ENCODE measurements around the gene EEF1G. TPM values are rescaled to one million over a fixed set of nuclear protein-coding genes. Genes with fewer than 3 reads are reported as not detected.

The EEF1G gene
- total RNA-seq, 1 experiment from 2014 or later, result 1,119 TPM

DNA sequence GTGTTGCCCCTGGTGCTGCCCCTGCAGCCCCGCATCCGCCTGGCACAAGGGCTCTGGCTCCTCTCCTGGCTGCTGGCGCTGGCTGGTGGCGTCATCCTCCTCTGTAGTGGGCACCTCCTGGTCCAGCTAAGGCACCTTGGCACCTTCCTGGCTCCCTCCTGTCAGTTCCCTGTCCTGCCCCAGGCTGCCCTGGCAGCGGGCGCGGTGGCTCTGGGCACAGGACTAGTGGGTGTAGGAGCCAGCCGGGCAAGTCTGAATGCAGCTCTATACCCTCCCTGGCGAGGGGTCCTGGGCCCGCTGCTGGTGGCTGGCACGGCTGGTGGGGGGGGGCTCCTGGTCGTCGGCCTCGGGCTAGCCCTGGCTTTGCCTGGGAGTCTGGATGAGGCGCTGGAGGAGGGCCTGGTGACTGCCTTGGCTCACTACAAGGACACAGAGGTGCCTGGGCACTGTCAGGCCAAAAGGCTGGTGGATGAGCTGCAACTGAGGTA lies 39.6 kb upstream of the EEF1G start:
- DNase-seq (ENCODE audit: low read depth, low spot score) (no peak), ATAC-seq (peak; percentile 14; the same call in 1 of the 2 replicates)
- H3K4me1 ChIP-seq (ENCODE audit: control insufficient read depth, insufficient read depth, low read length), result peaks cover 21% of the 10 kb centered on the region
- ChIA-PET POLR2A (no interaction called here), CTCF (interaction anchor here (0.7 kb wide), 1 partner anchor 189 kb away, joined by 3 read pairs; no protein-coding TSS in a partner anchor)
- H3K36me3 ChIP-seq (ENCODE audit: control insufficient read depth, insufficient read depth, low read length), result no peaks in the 10 kb centered on the region; the same call in 1 of the 2 replicates
- in situ Hi-C loops (cut with HindIII; ENCODE audit: low pct_unique_long_range_greater_than_20kb, low sequenced_read_pairs) (no loop called here), intact Hi-C loops (cut with micrococcal nuclease; ENCODE audit: unreplicated experiment) (no loop called here)
- no peaks in the 10 kb centered on the region for H3K9me3 ChIP-seq (ENCODE audit: control insufficient read depth, insufficient read depth, low read depth, low read length)
- no TSS peak for BruUV-seq (replicated peaks)
- H3K27me3 ChIP-seq (ENCODE audit: control insufficient read depth, insufficient read depth, low read length), result no peaks in the 10 kb centered on the region
- no peak overlapping the region; a peak in 1 of 4 replicates for H3K4me3 ChIP-seq (ENCODE audit: low read depth in 2 of 2, low read length in 2 of 2)
- peak overlapping the region; percentile 63 for H3K27ac ChIP-seq (ENCODE audit: low read length)
- TF ChIP-seq TCF7L2 (IDR thresholded peaks at IDR 0.05; ENCODE audit: low read depth, low read length) (no peak), POLR2AphosphoS5 (IDR thresholded peaks at IDR 0.05; ENCODE audit: low read depth, low read length) (no peak), SIN3A (IDR thresholded peaks at IDR 0.05; ENCODE audit: borderline replicate concordance, insufficient read depth, low read depth, low read length) (no peak)
- TF ChIP-seq, protein P1, sequence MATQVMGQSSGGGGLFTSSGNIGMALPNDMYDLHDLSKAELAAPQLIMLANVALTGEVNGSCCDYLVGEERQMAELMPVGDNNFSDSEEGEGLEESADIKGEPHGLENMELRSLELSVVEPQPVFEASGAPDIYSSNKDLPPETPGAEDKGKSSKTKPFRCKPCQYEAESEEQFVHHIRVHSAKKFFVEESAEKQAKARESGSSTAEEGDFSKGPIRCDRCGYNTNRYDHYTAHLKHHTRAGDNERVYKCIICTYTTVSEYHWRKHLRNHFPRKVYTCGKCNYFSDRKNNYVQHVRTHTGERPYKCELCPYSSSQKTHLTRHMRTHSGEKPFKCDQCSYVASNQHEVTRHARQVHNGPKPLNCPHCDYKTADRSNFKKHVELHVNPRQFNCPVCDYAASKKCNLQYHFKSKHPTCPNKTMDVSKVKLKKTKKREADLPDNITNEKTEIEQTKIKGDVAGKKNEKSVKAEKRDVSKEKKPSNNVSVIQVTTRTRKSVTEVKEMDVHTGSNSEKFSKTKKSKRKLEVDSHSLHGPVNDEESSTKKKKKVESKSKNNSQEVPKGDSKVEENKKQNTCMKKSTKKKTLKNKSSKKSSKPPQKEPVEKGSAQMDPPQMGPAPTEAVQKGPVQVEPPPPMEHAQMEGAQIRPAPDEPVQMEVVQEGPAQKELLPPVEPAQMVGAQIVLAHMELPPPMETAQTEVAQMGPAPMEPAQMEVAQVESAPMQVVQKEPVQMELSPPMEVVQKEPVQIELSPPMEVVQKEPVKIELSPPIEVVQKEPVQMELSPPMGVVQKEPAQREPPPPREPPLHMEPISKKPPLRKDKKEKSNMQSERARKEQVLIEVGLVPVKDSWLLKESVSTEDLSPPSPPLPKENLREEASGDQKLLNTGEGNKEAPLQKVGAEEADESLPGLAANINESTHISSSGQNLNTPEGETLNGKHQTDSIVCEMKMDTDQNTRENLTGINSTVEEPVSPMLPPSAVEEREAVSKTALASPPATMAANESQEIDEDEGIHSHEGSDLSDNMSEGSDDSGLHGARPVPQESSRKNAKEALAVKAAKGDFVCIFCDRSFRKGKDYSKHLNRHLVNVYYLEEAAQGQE (IDR thresholded peaks at IDR 0.05; ENCODE audit: insufficient read depth in 1 of 2, low read depth in 2 of 2, low read length in 1 of 2), result no peak
- TF ChIP-seq, protein P2, sequence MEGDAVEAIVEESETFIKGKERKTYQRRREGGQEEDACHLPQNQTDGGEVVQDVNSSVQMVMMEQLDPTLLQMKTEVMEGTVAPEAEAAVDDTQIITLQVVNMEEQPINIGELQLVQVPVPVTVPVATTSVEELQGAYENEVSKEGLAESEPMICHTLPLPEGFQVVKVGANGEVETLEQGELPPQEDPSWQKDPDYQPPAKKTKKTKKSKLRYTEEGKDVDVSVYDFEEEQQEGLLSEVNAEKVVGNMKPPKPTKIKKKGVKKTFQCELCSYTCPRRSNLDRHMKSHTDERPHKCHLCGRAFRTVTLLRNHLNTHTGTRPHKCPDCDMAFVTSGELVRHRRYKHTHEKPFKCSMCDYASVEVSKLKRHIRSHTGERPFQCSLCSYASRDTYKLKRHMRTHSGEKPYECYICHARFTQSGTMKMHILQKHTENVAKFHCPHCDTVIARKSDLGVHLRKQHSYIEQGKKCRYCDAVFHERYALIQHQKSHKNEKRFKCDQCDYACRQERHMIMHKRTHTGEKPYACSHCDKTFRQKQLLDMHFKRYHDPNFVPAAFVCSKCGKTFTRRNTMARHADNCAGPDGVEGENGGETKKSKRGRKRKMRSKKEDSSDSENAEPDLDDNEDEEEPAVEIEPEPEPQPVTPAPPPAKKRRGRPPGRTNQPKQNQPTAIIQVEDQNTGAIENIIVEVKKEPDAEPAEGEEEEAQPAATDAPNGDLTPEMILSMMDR (IDR thresholded peaks at IDR 0.05), result no peak

DNA sequence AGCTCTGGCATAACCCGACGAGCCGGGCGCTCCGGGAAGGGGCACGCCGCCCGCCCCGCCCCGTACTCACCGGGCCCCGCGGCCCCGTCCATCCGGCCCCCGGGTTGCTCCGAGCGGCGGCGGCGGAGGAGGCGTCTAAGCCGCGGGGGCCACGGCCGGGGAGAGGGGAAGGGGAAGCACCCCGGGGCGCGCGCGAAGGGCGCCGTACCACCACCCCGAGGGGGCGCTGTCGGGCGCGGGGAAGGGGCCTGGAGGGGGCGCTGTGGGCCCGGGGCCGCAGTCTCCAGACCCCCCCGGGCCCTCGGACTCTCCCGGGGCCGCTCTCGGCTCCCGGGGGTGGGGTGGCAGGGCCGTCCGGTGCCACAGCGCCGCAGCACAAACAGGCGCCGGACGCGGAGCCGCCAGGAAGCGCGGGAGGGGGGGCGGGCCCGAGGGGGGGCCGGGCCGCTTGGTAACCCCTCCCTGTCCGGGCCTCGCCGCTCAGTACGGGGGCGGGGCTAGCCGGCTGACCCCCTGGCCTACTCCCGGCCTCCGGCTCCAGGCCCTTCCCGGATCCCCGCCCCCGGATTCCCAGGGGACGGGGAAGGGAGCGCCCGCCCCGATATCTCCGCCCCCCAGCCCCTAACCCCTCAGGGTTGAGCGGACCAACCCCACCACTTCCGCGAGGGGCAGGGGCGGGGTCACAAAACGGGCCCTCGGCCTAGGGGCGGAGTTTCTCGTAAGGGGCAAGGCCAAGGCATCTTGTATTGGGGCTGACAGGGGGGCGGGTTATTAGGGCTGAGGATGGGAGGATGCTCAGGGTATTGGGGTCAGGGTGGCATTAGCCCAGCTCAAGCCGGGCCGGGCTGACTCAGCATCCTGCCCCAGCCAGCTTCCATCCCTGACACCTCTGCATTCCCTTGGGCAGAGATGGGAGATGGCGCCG lies 38.9 kb upstream of the EEF1G start, which contains the start of the genes EML3 and ROM1:
EML3 (minus strand) TSS at position 410 of the 925 bp plus-strand sequence; CDS start at position 92, 318 bp downstream.
ROM1 (plus strand) TSS at position 892 of the 925 bp plus-strand sequence; CDS start at position 917, 25 bp downstream.
- in situ Hi-C loops (cut with HindIII; ENCODE audit: low pct_unique_long_range_greater_than_20kb, low sequenced_read_pairs), result no loop called here
- CTCF ChIA-PET, result interaction anchor here (0.7 to 1.2 kb wide), 4 partner anchors 11 to 52 kb away, joined by 5 to 8 read pairs (median 6); partner anchors contain the start of genes C11orf98 and MTA2
- ATAC-seq (peak; percentile 87), DNase-seq (ENCODE audit: low read depth, low spot score) (no peak)
- Histone ChIP-seq H3K4me1 (ENCODE audit: control insufficient read depth, insufficient read depth, low read length) (peaks cover 21% of the 10 kb centered on the region), H3K4me3 (ENCODE audit: low read depth in 2 of 2, low read length in 2 of 2) (peak within 1 kb of the TSS; percentile 80 to 87), H3K27me3 (ENCODE audit: control insufficient read depth, insufficient read depth, low read length) (no peaks in the 10 kb centered on the region), H3K9me3 (ENCODE audit: control insufficient read depth, insufficient read depth, low read depth, low read length) (no peaks in the 10 kb centered on the region), H3K36me3 (ENCODE audit: control insufficient read depth, insufficient read depth, low read length) (no peaks in the 10 kb centered on the region; the same call in 1 of the 2 replicates), H3K27ac (ENCODE audit: low read length) (peak within 1 kb of the TSS; percentile 90)
- no TSS peak for BruUV-seq (replicated peaks)
- POLR2A ChIA-PET, result interaction anchor here (0.6 to 0.7 kb wide), 2 partner anchors 28 to 260 kb away, joined by 8 read pairs; no protein-coding TSS in a partner anchor
- intact Hi-C loops (cut with micrococcal nuclease; ENCODE audit: unreplicated experiment), result no loop called here
- TF ChIP-seq, protein P1 (IDR thresholded peaks at IDR 0.05; ENCODE audit: insufficient read depth in 1 of 2, low read depth in 2 of 2, low read length in 1 of 2), result no peak
- TF ChIP-seq SIN3A (IDR thresholded peaks at IDR 0.05; ENCODE audit: borderline replicate concordance, insufficient read depth, low read depth, low read length), result peak; percentile 88; the same call in 1 of the 2 replicates
- TF ChIP-seq TCF7L2 (IDR thresholded peaks at IDR 0.05; ENCODE audit: low read depth, low read length), result no peak
- peak; percentile 44; the same call in 1 of the 2 replicates for TF ChIP-seq POLR2AphosphoS5 (IDR thresholded peaks at IDR 0.05; ENCODE audit: low read depth, low read length)
- TF ChIP-seq, protein P2 (IDR thresholded peaks at IDR 0.05), result peak; percentile 100
